ENCODE data around the gene DPP6.

DNA sequence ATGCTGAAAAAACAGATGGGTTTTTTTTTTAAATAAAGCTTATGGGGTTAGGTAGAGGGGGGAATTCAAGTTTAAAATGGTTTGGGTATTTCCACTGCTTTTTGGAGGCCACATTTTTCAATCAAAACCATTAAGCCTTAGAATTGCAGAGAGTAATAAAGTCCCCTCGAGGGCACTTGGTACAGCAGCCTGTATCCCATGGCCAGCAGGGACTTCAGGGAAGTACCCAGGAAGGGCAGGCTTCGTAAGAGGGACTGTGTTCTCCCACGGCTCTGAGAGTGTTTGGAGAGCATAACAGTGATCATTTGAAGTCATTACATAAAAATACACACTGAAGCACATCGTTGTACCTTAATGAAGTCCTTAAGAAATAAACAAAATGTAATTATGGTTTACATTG is 432.7 kb downstream of the DPP6 start:
- TF ChIP-seq CTCF (conservative IDR thresholded peaks at IDR 0.05; ENCODE audit: low read depth, low read length) = no peak
- TF ChIP-seq EZH2 (IDR thresholded peaks at IDR 0.05; ENCODE audit: borderline replicate concordance, low read depth, low read length, poor library complexity, severe bottlenecking) = no peak

Measured in A673 (cell line).